H1 (cell line): Measurements from ENCODE around the gene SH3PXD2B.

Experiments
- CEBPB ChIP-seq: IDR thresholded peaks from 2 replicates; pipeline ENCODE4 v1.6.1; 2012; ENCODE audit warnings: low read depth, low read length
- CREB1 ChIP-seq: IDR thresholded peaks from 2 replicates; pipeline ENCODE4 v1.6.1; 2012; ENCODE audit warnings: inconsistent platforms
- EGR1 ChIP-seq: IDR thresholded peaks from 2 replicates; pipeline ENCODE4 v1.6.1; 2011; ENCODE audit warnings: low read depth, low read length, borderline replicate concordance
- EZH2 ChIP-seq: fragments of 200-600 bp; sonication (generic); IDR thresholded peaks from 2 replicates; pipeline ENCODE4 v1.7.1; 2012; ENCODE audit warnings: low read depth, mild to moderate bottlenecking, moderate library complexity, low read length, inconsistent platforms; ENCODE audit not compliant: severe bottlenecking
- JUN ChIP-seq: IDR thresholded peaks from 2 replicates; pipeline ENCODE4 v1.6.1; 2011; ENCODE audit warnings: low read depth, mild to moderate bottlenecking, improper control_type of control experiment, low read length
- POLR2A ChIP-seq, 2 experiments: IDR thresholded peaks; 1 replicate in 1 of 2; 2 replicates in 1 of 2; pipeline ENCODE4 v1.6.1; 2011; ENCODE audit warnings: low read depth in 2 of 2, low read length in 2 of 2, mild to moderate bottlenecking in 2 of 2; ENCODE audit errors: control extremely low read depth in 1 of 2
- POLR2AphosphoS5 ChIP-seq: IDR thresholded peaks from 2 replicates; pipeline ENCODE4 v1.6.1; 2011; ENCODE audit warnings: low read depth, low read length
- RXRA ChIP-seq: IDR thresholded peaks from 2 replicates; pipeline ENCODE4 v1.6.1; 2011; ENCODE audit warnings: low read depth, mild to moderate bottlenecking, low read length, moderate library complexity; ENCODE audit not compliant: insufficient read depth
- SP2 ChIP-seq: IDR thresholded peaks from 2 replicates; pipeline ENCODE4 v1.6.1; 2012; ENCODE audit warnings: mild to moderate bottlenecking, low read length, inconsistent platforms
- TF ChIP-seq, protein P1 (sequence below), 3 experiments: IDR thresholded peaks; 1 replicate in 2 of 3; 2 replicates in 1 of 3; pipeline versions ENCODE4 v1.5.1 to v1.6.1; 2011; ENCODE audit warnings: low read length in 3 of 3, mild to moderate bottlenecking in 3 of 3, inconsistent platforms in 2 of 3, low read depth in 1 of 3, moderate library complexity in 1 of 3; ENCODE audit not compliant: insufficient read depth in 1 of 3; ENCODE audit errors: control extremely low read depth in 1 of 3

DNA sequence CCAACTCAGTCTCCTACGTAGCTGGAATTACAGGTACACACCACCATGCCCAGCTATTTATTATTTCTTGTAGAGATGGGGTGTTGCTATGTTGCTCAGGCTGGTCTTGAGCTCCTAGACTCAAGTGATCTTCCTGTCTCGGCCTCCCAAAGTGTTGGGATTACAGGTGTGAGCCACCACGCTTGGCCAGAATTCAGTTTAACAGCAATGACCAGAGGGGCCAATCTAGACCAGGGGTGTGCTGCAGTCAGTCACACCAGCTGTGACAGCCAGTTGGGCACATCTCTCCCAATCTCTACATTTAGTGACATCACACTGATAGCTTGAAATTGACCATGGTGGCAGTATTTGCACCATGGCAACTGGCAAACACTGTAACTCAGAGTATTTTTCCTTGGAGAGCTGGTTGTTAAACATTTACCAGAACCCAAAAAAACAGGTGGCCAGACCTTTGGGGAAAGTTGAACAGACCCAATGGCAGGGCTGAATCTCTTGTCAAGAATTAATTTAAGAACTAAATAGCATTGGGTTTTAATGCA, 103.0 kb downstream of the SH3PXD2B start:
- TF ChIP-seq POLR2A (IDR thresholded peaks at IDR 0.05; ENCODE audit: control extremely low read depth in 1 of 2, low read depth in 2 of 2, low read length in 2 of 2) (no peak), EZH2 (no peak), JUN (no peak), CEBPB (no peak), EGR1 (no peak), RXRA (no peak), SP2 (no peak), CREB1 (no peak), POLR2AphosphoS5 (no peak)
- TF ChIP-seq, protein P1, sequence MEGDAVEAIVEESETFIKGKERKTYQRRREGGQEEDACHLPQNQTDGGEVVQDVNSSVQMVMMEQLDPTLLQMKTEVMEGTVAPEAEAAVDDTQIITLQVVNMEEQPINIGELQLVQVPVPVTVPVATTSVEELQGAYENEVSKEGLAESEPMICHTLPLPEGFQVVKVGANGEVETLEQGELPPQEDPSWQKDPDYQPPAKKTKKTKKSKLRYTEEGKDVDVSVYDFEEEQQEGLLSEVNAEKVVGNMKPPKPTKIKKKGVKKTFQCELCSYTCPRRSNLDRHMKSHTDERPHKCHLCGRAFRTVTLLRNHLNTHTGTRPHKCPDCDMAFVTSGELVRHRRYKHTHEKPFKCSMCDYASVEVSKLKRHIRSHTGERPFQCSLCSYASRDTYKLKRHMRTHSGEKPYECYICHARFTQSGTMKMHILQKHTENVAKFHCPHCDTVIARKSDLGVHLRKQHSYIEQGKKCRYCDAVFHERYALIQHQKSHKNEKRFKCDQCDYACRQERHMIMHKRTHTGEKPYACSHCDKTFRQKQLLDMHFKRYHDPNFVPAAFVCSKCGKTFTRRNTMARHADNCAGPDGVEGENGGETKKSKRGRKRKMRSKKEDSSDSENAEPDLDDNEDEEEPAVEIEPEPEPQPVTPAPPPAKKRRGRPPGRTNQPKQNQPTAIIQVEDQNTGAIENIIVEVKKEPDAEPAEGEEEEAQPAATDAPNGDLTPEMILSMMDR (IDR thresholded peaks at IDR 0.05; ENCODE audit: control extremely low read depth in 1 of 3, insufficient read depth in 1 of 3, low read depth in 1 of 3, low read length in 3 of 3) = no peak
